Ishikawa (cell line): ENCODE data around the gene PHF2.

Experiments used
- CEBPB ChIP-seq: IDR thresholded peaks from 2 replicates; pipeline ENCODE4 v1.6.1; 2012
- CREB1 ChIP-seq: IDR thresholded peaks from 2 replicates; pipeline ENCODE4 v1.6.1; 2012; ENCODE audit warnings: low read depth
- EGR1 ChIP-seq: IDR thresholded peaks from 2 replicates; pipeline ENCODE4 v1.6.1; 2012
- EP300 ChIP-seq: IDR thresholded peaks from 2 replicates; pipeline ENCODE4 v1.6.1; 2012; ENCODE audit warnings: borderline replicate concordance
- FOXM1 ChIP-seq: IDR thresholded peaks from 2 replicates; pipeline ENCODE4 v1.6.1; 2012; ENCODE audit warnings: low read depth, borderline replicate concordance
- NFIC ChIP-seq: IDR thresholded peaks from 2 replicates; pipeline ENCODE4 v1.6.1; 2012
- RAD21 ChIP-seq: IDR thresholded peaks from 2 replicates; pipeline ENCODE4 v1.6.1; 2012; ENCODE audit warnings: low read depth
- REST ChIP-seq: IDR thresholded peaks from 2 replicates; pipeline ENCODE4 v1.6.1; 2012; ENCODE audit warnings: low read depth, mild to moderate bottlenecking
- TAF1 ChIP-seq: IDR thresholded peaks from 2 replicates; pipeline ENCODE4 v1.6.1; 2012; ENCODE audit warnings: low read depth, mild to moderate bottlenecking
- TCF12 ChIP-seq: IDR thresholded peaks from 2 replicates; pipeline ENCODE4 v1.6.1; 2012; ENCODE audit warnings: low read depth
- TEAD4 ChIP-seq: IDR thresholded peaks from 2 replicates; pipeline ENCODE4 v1.6.1; 2012
- USF1 ChIP-seq: IDR thresholded peaks from 2 replicates; pipeline ENCODE4 v1.6.1; 2012
- YY1 ChIP-seq: IDR thresholded peaks from 2 replicates; pipeline ENCODE4 v1.6.1; 2012; ENCODE audit warnings: low read depth
- ZBTB7A ChIP-seq: IDR thresholded peaks from 2 replicates; pipeline ENCODE4 v1.6.1; 2012; ENCODE audit warnings: low read depth
- TF ChIP-seq, protein P1 (sequence below): IDR thresholded peaks from 2 replicates; pipeline ENCODE4 v1.6.1; 2012

The PHF2 gene

GRCh38 chr9:93635186-93636107 lies 59.1 kb downstream of the PHF2 start:
- TF ChIP-seq NFIC (no peak), YY1 (no peak), EGR1 (no peak), USF1 (no peak), ZBTB7A (no peak), CREB1 (no peak), REST (no peak), TAF1 (no peak), RAD21 (no peak)
- TF ChIP-seq, protein P1, sequence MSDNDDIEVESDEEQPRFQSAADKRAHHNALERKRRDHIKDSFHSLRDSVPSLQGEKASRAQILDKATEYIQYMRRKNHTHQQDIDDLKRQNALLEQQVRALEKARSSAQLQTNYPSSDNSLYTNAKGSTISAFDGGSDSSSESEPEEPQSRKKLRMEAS: no peak

GRCh38 chr9:93636172-93636661 lies 59.8 kb downstream of the PHF2 start:
- no peak for TF ChIP-seq CEBPB
- TF ChIP-seq RAD21: no peak
- TF ChIP-seq EGR1: no peak
- no peak for TF ChIP-seq TCF12
- TF ChIP-seq NFIC: no peak
- TF ChIP-seq, protein P1: no peak
- TF ChIP-seq FOXM1: no peak
- TF ChIP-seq USF1: no peak
- no peak for TF ChIP-seq YY1

- TF ChIP-seq CEBPB (no peak), FOXM1 (no peak), USF1 (no peak), YY1 (no peak), EP300 (no peak), TAF1 (no peak), TEAD4 (no peak), CREB1 (no peak), EGR1 (no peak)
- TF ChIP-seq, protein P1: no peak
Observed at GRCh38 chr9:93636667-93637066, 60.3 kb downstream of the PHF2 start.

- TF ChIP-seq EP300 (no peak), USF1 (no peak), NFIC (no peak), YY1 (no peak), RAD21 (no peak), ZBTB7A (no peak), CREB1 (no peak)
Observed at GRCh38 chr9:93637886-93638285, 61.5 kb downstream of the PHF2 start.

GRCh38 chr9:93640027-93640426 lies 63.6 kb downstream of the PHF2 start:
- TF ChIP-seq TCF12 (no peak), NFIC (no peak), YY1 (no peak), CEBPB (no peak), TEAD4 (no peak)

DNA sequence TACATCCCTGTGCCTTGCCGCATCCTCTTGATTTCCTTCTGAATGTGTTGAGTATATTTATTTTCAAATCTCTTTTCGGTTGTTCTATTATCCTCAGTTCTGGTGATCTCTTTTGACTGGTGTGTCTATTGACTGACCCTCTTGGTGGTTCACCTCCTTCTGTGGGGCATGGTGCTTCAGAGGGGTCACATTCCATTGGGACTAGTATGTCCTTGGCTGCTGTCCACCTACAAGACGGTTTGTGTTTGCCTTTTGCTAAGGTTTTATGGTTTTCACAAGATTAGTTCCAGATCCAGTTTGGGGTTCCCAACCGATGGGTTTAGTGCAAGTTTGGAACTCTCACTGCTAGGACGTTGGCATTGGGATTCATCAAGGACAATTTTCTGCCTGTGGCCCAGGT lies 66.6 kb downstream of the PHF2 start:
- TF ChIP-seq EGR1 (no peak), TEAD4 (no peak), USF1 (no peak), YY1 (no peak)
